Astrocyte (in vitro differentiated cells and primary cell): ENCODE data around the gene SLIT3. TPM values are rescaled to one million over a fixed set of nuclear protein-coding genes. Genes with fewer than 3 reads are reported as not detected.

Experiments
- DNase-seq: peaks from one replicate; pipeline ENCODE4 v3.0.0-alpha.2; 2010; ENCODE audit warnings: low read depth
- FAIRE-seq: peaks from 2 replicates; lab custom pipeline; 2011; peaks lifted over from hg19 to GRCh38; lab: Jason Lieb, UNC
- H2AFZ ChIP-seq: 2 replicates; pipeline ENCODE4 v1.6.0; 2012; ENCODE audit warnings: low read depth, low read length, inconsistent platforms
- H3K27ac ChIP-seq: 2 replicates; pipeline ENCODE4 v1.5.1; 2011; ENCODE audit warnings: low read depth, low read length, inconsistent platforms
- H3K27me3 ChIP-seq: 2 replicates; pipeline ENCODE4 v1.6.0; 2011; ENCODE audit warnings: low read length, inconsistent platforms; ENCODE audit not compliant: insufficient read depth
- H3K36me3 ChIP-seq: 2 replicates; pipeline ENCODE4 v1.5.1; 2011; ENCODE audit warnings: low read length, inconsistent platforms; ENCODE audit not compliant: insufficient read depth
- H3K4me1 ChIP-seq: 2 replicates; pipeline ENCODE4 v1.5.1; 2011; ENCODE audit warnings: low read length, inconsistent platforms; ENCODE audit not compliant: insufficient read depth
- H3K4me2 ChIP-seq: 2 replicates; pipeline ENCODE4 v1.6.0; 2012; ENCODE audit warnings: low read length, inconsistent platforms
- H3K4me3 ChIP-seq: 2 replicates; pipeline ENCODE4 v1.5.1; 2011; ENCODE audit warnings: low read depth, mild to moderate bottlenecking, low read length, inconsistent platforms; ENCODE audit not compliant: insufficient read depth
- H3K79me2 ChIP-seq: 2 replicates; pipeline ENCODE4 v1.6.0; 2012; ENCODE audit warnings: mild to moderate bottlenecking, low read length, inconsistent platforms; ENCODE audit not compliant: insufficient read depth
- H3K9ac ChIP-seq: 2 replicates; pipeline ENCODE4 v1.6.0; 2012; ENCODE audit warnings: mild to moderate bottlenecking, low read length, inconsistent platforms
- H3K9me3 ChIP-seq: 2 replicates; pipeline ENCODE4 v1.5.1; 2012; ENCODE audit warnings: low read depth, mild to moderate bottlenecking, low read length, inconsistent platforms; ENCODE audit not compliant: insufficient read depth
- H4K20me1 ChIP-seq: 2 replicates; pipeline ENCODE4 v1.6.0; 2012; ENCODE audit warnings: low read length, inconsistent platforms; ENCODE audit not compliant: insufficient read depth
- H3K27ac Mint-ChIP-seq: one replicate; pipeline ENCODE4 v1.8.0; 2021; ENCODE audit warnings: mild to moderate bottlenecking, mixed read lengths; ENCODE audit not compliant: unreplicated experiment
- H3K27me3 Mint-ChIP-seq: one replicate; pipeline ENCODE4 v1.8.0; 2021; ENCODE audit warnings: low read depth, mixed read lengths; ENCODE audit not compliant: unreplicated experiment
- H3K36me3 Mint-ChIP-seq: one replicate; pipeline ENCODE4 v1.8.0; 2021; ENCODE audit warnings: low read depth, mixed read lengths; ENCODE audit not compliant: unreplicated experiment
- H3K4me1 Mint-ChIP-seq: one replicate; pipeline ENCODE4 v1.8.0; 2021; ENCODE audit warnings: low read depth, mixed read lengths; ENCODE audit not compliant: unreplicated experiment
- H3K4me3 Mint-ChIP-seq: one replicate; pipeline ENCODE4 v1.8.0; 2021; ENCODE audit warnings: mild to moderate bottlenecking, moderate library complexity, mixed read lengths; ENCODE audit not compliant: unreplicated experiment
- H3K9me3 Mint-ChIP-seq: one replicate; pipeline ENCODE4 v1.8.0; 2021; ENCODE audit warnings: mild to moderate bottlenecking, mixed read lengths; ENCODE audit not compliant: unreplicated experiment
- EZH2 ChIP-seq: IDR thresholded peaks from 2 replicates; pipeline ENCODE4 v1.6.1; 2012; ENCODE audit warnings: mild to moderate bottlenecking, low read length, inconsistent platforms; ENCODE audit not compliant: insufficient read depth
- total RNA-seq: library from RNA; stranded (reverse); gene quantifications from 2 replicates; pipeline ENCODE4 v1.2.1, GENCODE V29; 2021
- TF ChIP-seq, protein P1 (sequence below): IDR thresholded peaks from 2 replicates; pipeline ENCODE4 v1.5.1; 2011; ENCODE audit warnings: low read depth, mild to moderate bottlenecking, inconsistent platforms, low read length, moderate library complexity; ENCODE audit not compliant: insufficient read depth

SLIT3 gene
- total RNA-seq, 1 donor from 2014 or later, result 20.7 TPM

DNA sequence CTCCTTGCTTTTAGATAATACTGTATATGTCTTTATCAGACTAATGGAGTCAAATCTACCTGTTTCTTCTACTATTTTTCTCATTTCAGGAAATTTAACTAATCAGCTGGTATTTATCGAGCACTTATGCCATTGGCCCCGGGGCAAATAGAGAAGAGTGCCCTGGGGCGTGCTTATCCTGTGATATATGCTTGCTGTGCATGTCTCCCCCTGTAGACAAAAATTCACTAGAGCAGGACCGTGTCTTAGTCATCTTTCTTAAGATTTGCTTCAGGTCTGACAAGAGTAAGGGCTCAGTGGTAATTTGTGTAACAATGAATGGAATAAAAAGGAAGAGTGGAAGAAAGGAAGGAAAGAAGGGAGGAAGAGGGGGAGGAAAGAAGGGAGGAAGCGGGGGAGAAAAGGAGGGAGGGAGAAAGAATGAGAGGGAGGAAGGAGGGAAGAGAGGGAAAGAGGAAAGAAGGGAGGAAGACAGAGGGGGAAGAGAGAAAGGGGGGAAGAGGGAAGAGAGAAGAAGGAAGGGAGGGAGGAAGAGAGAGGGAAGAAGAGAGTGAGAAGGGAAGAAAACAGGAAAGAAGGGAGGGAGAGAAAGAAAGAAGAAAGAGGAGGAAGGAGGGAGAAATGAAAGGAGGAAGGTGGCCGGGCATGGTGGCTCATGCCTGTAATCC lies 426.1 kb downstream of the SLIT3 start:
- no peaks in the 10 kb centered on the region for H3K36me3 ChIP-seq
- no peak overlapping the region for H3K4me3 Mint-ChIP-seq
- H2AFZ ChIP-seq, result no peak overlapping the region
- no peak overlapping the region for H3K4me3 ChIP-seq
- peak overlapping the region; percentile 41 for H3K27ac Mint-ChIP-seq
- FAIRE-seq, result no peak
- no peak for DNase-seq
- H3K4me1 Mint-ChIP-seq, result peaks cover 15% of the 10 kb centered on the region
- H3K4me2 ChIP-seq, result no peak overlapping the region
- peaks cover 11% of the 10 kb centered on the region for H3K27me3 Mint-ChIP-seq
- no peaks in the 10 kb centered on the region for H3K4me1 ChIP-seq
- H4K20me1 ChIP-seq, result no peaks in the 10 kb centered on the region
- H3K36me3 Mint-ChIP-seq, result peaks cover 3% of the 10 kb centered on the region
- H3K9ac ChIP-seq, result no peak overlapping the region
- no peaks in the 10 kb centered on the region for H3K79me2 ChIP-seq
- no peaks in the 10 kb centered on the region for H3K27me3 ChIP-seq
- H3K9me3 Mint-ChIP-seq, result peaks cover 1% of the 10 kb centered on the region
- no peak overlapping the region for H3K27ac ChIP-seq
- TF ChIP-seq, protein P1, sequence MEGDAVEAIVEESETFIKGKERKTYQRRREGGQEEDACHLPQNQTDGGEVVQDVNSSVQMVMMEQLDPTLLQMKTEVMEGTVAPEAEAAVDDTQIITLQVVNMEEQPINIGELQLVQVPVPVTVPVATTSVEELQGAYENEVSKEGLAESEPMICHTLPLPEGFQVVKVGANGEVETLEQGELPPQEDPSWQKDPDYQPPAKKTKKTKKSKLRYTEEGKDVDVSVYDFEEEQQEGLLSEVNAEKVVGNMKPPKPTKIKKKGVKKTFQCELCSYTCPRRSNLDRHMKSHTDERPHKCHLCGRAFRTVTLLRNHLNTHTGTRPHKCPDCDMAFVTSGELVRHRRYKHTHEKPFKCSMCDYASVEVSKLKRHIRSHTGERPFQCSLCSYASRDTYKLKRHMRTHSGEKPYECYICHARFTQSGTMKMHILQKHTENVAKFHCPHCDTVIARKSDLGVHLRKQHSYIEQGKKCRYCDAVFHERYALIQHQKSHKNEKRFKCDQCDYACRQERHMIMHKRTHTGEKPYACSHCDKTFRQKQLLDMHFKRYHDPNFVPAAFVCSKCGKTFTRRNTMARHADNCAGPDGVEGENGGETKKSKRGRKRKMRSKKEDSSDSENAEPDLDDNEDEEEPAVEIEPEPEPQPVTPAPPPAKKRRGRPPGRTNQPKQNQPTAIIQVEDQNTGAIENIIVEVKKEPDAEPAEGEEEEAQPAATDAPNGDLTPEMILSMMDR, result peak; percentile 27
- no peak for TF ChIP-seq EZH2
- no peaks in the 10 kb centered on the region for H3K9me3 ChIP-seq

- FAIRE-seq, result no peak
- H3K79me2 ChIP-seq, result no peaks in the 10 kb centered on the region
- no peak overlapping the region for H3K4me3 ChIP-seq
- Mint-ChIP-seq H3K27me3 (peaks cover 9% of the 10 kb centered on the region), H3K36me3 (peaks cover 3% of the 10 kb centered on the region), H3K27ac (no peak overlapping the region), H3K4me3 (no peak overlapping the region), H3K4me1 (peaks cover 14% of the 10 kb centered on the region), H3K9me3 (peaks cover 1% of the 10 kb centered on the region)
- TF ChIP-seq EZH2, result no peak
- TF ChIP-seq, protein P1, result no peak
- no peak overlapping the region for H3K4me2 ChIP-seq
- H3K4me1 ChIP-seq, result no peaks in the 10 kb centered on the region
- no peak overlapping the region for H2AFZ ChIP-seq
- no peaks in the 10 kb centered on the region for H3K9me3 ChIP-seq
- H3K9ac ChIP-seq, result no peak overlapping the region
- H3K36me3 ChIP-seq, result no peaks in the 10 kb centered on the region
- no peak overlapping the region for H3K27ac ChIP-seq
- DNase-seq, result no peak
- no peaks in the 10 kb centered on the region for H3K27me3 ChIP-seq
- no peaks in the 10 kb centered on the region for H4K20me1 ChIP-seq
These were observed 428.7 kb downstream of the SLIT3 start for GRCh38 chr5:168872246-168872645.

DNA sequence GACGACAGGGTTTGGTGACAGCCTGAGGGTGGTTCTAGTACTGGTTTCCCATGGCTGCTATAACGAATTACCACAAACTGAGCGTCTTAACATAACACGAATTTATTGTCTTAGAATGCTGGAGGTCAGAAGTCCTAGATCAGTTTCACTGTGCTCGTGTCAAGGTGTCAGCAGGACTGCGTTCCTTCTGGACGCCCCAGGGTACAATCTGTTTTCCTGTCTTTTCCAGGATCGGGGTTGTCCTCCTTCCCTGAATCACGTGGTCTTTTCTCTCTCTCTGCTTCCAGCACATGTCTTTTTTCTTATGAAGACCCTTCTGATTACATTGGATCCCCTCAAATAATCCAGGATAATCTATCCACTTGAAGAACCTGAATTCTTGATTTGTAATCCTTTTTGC lies 430.0 kb downstream of the SLIT3 start:
- no peaks in the 10 kb centered on the region for H3K79me2 ChIP-seq
- FAIRE-seq (no peak), DNase-seq (no peak)
- H3K4me3 ChIP-seq, result no peak overlapping the region
- no peaks in the 10 kb centered on the region for H3K9me3 ChIP-seq
- H2AFZ ChIP-seq, result no peak overlapping the region
- no peaks in the 10 kb centered on the region for H4K20me1 ChIP-seq
- H3K27ac ChIP-seq, result no peak overlapping the region
- no peaks in the 10 kb centered on the region for H3K36me3 ChIP-seq
- peaks cover 7% of the 10 kb centered on the region for H3K4me1 Mint-ChIP-seq
- no peak overlapping the region for H3K27ac Mint-ChIP-seq
- H3K4me1 ChIP-seq, result no peaks in the 10 kb centered on the region
- TF ChIP-seq, protein P1, result no peak
- TF ChIP-seq EZH2, result no peak
- H3K4me3 Mint-ChIP-seq, result no peak overlapping the region
- H3K27me3 ChIP-seq, result no peaks in the 10 kb centered on the region
- H3K9me3 Mint-ChIP-seq, result peaks cover 1% of the 10 kb centered on the region
- H3K4me2 ChIP-seq, result no peak overlapping the region
- H3K9ac ChIP-seq, result no peak overlapping the region
- H3K27me3 Mint-ChIP-seq, result peaks cover 9% of the 10 kb centered on the region
- H3K36me3 Mint-ChIP-seq, result peaks cover 3% of the 10 kb centered on the region
